ENCODE measurements around the gene FBLN1. TPM values are rescaled to one million over a fixed set of nuclear protein-coding genes. Genes with fewer than 3 reads are reported as not detected.
"Not testable (repeated sequence)": the region's sequence is repeated elsewhere in the genome, so short reads cannot be mapped to it uniquely, and the experiment has no call there.

The FBLN1 gene
- total RNA-seq, 1 experiment from 2014 or later, result 28.6 TPM

DNA sequence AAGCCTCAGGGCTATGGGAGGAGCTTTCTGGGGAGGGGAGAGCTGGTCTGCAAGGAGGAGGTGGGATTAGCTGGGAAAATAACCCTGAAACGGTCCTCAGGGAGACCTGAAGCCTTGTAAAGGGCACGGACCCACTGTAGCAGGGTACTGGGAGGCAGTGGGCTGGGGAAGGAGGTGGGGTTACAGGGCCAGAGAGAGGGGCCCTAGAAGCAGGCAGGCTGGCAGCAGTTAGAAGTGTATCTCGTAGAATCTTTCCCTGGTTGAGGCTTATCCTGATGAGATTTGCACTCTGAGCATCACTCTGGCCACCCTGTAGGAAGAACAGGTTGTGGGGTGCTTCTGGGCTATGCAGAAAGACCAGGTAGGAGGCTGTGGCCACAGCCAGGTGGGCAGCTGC lies 29.6 kb downstream of the FBLN1 start:
- Mint-ChIP-seq H3K36me3 (ENCODE audit: insufficient read depth, unreplicated experiment) (no peaks in the 10 kb centered on the region), H3K4me1 (ENCODE audit: low read depth, unreplicated experiment) (no peaks in the 10 kb centered on the region), H3K27me3 (ENCODE audit: unreplicated experiment) (no peaks in the 10 kb centered on the region), H3K9me3 (ENCODE audit: low read depth, unreplicated experiment) (no peaks in the 10 kb centered on the region), H3K27ac (ENCODE audit: unreplicated experiment) (no peak overlapping the region), H3K4me3 (ENCODE audit: low read depth, unreplicated experiment) (no peak overlapping the region)
- CTCF ChIA-PET, result interaction anchor here (0.5 kb wide), 1 partner anchor 13 kb away, joined by 5 read pairs; no protein-coding TSS in a partner anchor
- intact Hi-C loops (cut with micrococcal nuclease; ENCODE audit: unreplicated experiment), result no loop called here
- DNase-seq, result no peak
- BruUV-seq (replicated peaks), result no TSS peak
- TF ChIP-seq, protein P1, sequence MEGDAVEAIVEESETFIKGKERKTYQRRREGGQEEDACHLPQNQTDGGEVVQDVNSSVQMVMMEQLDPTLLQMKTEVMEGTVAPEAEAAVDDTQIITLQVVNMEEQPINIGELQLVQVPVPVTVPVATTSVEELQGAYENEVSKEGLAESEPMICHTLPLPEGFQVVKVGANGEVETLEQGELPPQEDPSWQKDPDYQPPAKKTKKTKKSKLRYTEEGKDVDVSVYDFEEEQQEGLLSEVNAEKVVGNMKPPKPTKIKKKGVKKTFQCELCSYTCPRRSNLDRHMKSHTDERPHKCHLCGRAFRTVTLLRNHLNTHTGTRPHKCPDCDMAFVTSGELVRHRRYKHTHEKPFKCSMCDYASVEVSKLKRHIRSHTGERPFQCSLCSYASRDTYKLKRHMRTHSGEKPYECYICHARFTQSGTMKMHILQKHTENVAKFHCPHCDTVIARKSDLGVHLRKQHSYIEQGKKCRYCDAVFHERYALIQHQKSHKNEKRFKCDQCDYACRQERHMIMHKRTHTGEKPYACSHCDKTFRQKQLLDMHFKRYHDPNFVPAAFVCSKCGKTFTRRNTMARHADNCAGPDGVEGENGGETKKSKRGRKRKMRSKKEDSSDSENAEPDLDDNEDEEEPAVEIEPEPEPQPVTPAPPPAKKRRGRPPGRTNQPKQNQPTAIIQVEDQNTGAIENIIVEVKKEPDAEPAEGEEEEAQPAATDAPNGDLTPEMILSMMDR (IDR thresholded peaks at IDR 0.05; ENCODE audit: unreplicated experiment), result no peak

DNA sequence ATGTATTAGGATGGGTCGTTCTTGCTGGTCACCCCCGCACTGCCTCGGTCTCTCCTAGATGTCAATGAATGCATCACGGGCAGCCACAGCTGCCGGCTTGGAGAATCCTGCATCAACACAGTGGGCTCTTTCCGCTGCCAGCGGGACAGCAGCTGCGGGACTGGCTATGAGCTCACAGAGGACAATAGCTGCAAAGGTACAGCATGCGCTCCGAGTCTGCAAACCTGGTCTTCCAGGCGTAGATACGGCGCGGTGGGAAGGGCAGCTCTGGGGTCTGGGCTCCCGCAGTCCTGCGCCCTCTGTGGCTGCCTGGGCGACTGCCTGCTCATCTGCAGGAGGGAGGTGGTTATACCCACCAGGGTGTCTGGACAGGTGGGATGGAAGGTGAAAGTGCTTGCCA lies 31.0 kb downstream of the FBLN1 start:
- no peaks in the 10 kb centered on the region for H3K4me1 Mint-ChIP-seq (ENCODE audit: low read depth, unreplicated experiment)
- CTCF ChIA-PET, result interaction anchor here (0.7 kb wide), 1 partner anchor 126 kb away, joined by 3 read pairs; no protein-coding TSS in a partner anchor
- TF ChIP-seq, protein P1 (IDR thresholded peaks at IDR 0.05; ENCODE audit: unreplicated experiment), result no peak

DNA sequence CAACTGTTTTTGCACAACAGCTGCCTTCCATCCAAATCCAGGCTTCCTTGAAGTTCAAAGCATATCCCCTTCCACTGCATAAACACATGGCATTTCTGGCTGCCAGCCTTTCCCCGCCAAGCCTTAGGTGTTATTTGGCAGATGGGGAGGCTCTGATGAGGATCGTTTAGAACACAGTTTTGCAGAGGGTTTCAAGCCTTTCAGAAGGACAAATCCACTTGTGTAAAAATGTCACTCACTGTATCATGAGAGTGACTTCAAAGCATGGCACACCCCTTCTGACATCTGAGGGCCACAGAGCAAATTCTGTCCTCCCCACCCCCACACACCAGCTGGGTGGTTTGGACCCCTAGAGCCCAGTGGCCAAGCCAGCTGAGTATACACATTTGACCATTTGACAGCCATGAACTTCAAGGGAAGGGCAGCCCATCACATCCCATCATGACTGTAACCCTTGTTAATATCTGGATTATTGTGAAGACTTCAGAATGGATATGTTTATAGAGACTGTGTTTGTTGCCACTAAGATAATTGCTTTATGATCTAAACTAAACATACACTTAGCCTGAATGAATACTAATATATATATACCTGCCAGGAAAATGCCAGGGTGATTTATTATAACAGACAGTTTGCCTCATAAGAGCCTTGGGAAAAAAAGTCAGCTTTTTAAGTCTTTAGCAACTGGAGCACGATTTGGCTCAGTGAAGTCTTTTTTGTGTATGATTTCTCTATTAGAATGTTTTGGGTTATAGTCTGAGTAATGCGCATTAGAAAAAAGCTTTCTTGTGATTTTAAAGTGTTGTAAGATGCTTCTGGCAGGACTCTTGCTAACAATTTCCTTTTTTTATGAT lies 31.9 kb downstream of the FBLN1 start:
- Mint-ChIP-seq H3K27ac (ENCODE audit: unreplicated experiment) (no peak overlapping the region), H3K4me3 (ENCODE audit: low read depth, unreplicated experiment) (no peak overlapping the region), H3K27me3 (ENCODE audit: unreplicated experiment) (no peaks in the 10 kb centered on the region), H3K4me1 (ENCODE audit: low read depth, unreplicated experiment) (no peaks in the 10 kb centered on the region), H3K9me3 (ENCODE audit: low read depth, unreplicated experiment) (no peaks in the 10 kb centered on the region), H3K36me3 (ENCODE audit: insufficient read depth, unreplicated experiment) (no peaks in the 10 kb centered on the region)
- no peak for DNase-seq
- intact Hi-C loops (cut with micrococcal nuclease; ENCODE audit: unreplicated experiment), result no loop called here
- no TSS peak for BruUV-seq (replicated peaks)
- CTCF ChIA-PET, result interaction anchor here (0.7 kb wide), 1 partner anchor 127 kb away, joined by 3 read pairs; no protein-coding TSS in a partner anchor
- TF ChIP-seq, protein P1 (IDR thresholded peaks at IDR 0.05; ENCODE audit: unreplicated experiment), result no peak

More for the DNA sequence above, 31.0 kb downstream of the FBLN1 start:
- Mint-ChIP-seq H3K27me3 (ENCODE audit: unreplicated experiment) (no peaks in the 10 kb centered on the region), H3K27ac (ENCODE audit: unreplicated experiment) (no peak overlapping the region), H3K4me3 (ENCODE audit: low read depth, unreplicated experiment) (no peak overlapping the region), H3K9me3 (ENCODE audit: low read depth, unreplicated experiment) (no peaks in the 10 kb centered on the region), H3K36me3 (ENCODE audit: insufficient read depth, unreplicated experiment) (no peaks in the 10 kb centered on the region)
- intact Hi-C loops (cut with micrococcal nuclease; ENCODE audit: unreplicated experiment), result no loop called here
- no TSS peak for BruUV-seq (replicated peaks)
- no peak for DNase-seq

DNA sequence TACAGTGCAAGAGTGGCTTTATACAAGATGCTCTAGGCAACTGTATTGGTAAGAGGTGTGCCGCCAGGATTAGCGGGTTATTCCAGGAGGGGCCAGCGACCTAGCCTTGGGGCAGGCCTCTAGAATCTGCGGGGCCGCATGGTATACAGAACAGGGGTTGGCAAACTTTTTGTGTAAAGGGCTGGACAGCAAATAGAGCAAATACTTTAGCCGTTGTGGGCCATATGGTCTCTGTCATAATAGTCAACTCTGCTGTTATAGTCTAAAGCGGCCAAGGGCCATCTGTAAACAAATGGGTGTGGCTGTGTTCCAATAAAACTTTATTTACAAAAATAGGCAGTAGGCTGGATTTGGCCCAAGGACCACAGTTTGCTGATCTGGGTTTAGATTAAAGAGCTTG lies 32.6 kb downstream of the FBLN1 start:
- no peak overlapping the region for H3K4me3 Mint-ChIP-seq (ENCODE audit: low read depth, unreplicated experiment)
- H3K4me1 Mint-ChIP-seq (ENCODE audit: low read depth, unreplicated experiment), result no peaks in the 10 kb centered on the region
- H3K27ac Mint-ChIP-seq (ENCODE audit: unreplicated experiment), result no peak overlapping the region
- no peak for DNase-seq
- CTCF ChIA-PET, result no interaction called here
- no peaks in the 10 kb centered on the region for H3K36me3 Mint-ChIP-seq (ENCODE audit: insufficient read depth, unreplicated experiment)
- intact Hi-C loops (cut with micrococcal nuclease; ENCODE audit: unreplicated experiment), result no loop called here
- BruUV-seq (replicated peaks), result no TSS peak
- TF ChIP-seq, protein P1 (IDR thresholded peaks at IDR 0.05; ENCODE audit: unreplicated experiment), result no peak
- no peaks in the 10 kb centered on the region for H3K27me3 Mint-ChIP-seq (ENCODE audit: unreplicated experiment)
- no peaks in the 10 kb centered on the region for H3K9me3 Mint-ChIP-seq (ENCODE audit: low read depth, unreplicated experiment)

DNA sequence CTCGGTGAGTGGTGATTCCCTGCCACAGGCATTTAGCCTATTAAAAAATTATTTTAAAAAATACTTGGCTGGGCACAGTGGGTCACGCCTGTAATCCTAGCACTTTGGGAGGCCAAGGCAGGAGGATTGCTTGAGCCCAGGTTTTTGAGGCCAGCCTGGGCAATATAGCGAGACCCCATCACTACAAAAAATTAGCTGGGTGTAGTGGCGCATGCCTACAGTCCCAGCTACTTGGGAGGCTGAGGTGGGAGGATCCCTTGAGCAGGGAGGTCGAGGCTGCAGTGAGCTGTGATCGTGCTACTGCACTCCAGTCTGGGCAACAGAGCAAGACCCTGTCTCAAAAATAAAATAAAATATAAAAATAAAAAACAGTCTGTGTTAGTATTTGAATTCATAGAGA lies 33.2 kb downstream of the FBLN1 start:
- H3K4me3 Mint-ChIP-seq (ENCODE audit: low read depth, unreplicated experiment); H3K9me3 Mint-ChIP-seq (ENCODE audit: low read depth, unreplicated experiment); BruUV-seq (replicated peaks); intact Hi-C loops (cut with micrococcal nuclease; ENCODE audit: unreplicated experiment); H3K36me3 Mint-ChIP-seq (ENCODE audit: insufficient read depth, unreplicated experiment); H3K27me3 Mint-ChIP-seq (ENCODE audit: unreplicated experiment); H3K4me1 Mint-ChIP-seq (ENCODE audit: low read depth, unreplicated experiment); H3K27ac Mint-ChIP-seq (ENCODE audit: unreplicated experiment); DNase-seq: not testable (repeated sequence)
- CTCF ChIA-PET, result interaction anchor here (0.6 kb wide), 1 partner anchor 164 kb away, joined by 4 read pairs; no protein-coding TSS in a partner anchor
